ENCODE data around the gene GOLPH3L. TPM values are rescaled to one million over a fixed set of nuclear protein-coding genes. Genes with fewer than 3 reads are reported as not detected.

GOLPH3L gene
- total RNA-seq, 1 experiment from 2014 or later, result 19.6 TPM

- Histone ChIP-seq H3K4me1 (ENCODE audit: control insufficient read depth, insufficient read depth, low read length) (no peaks in the 10 kb centered on the region), H3K36me3 (ENCODE audit: control insufficient read depth, insufficient read depth, low read length) (no peaks in the 10 kb centered on the region), H3K27me3 (ENCODE audit: control insufficient read depth, insufficient read depth, low read length) (no peaks in the 10 kb centered on the region), H3K4me3 (ENCODE audit: low read depth in 2 of 2, low read length in 2 of 2) (no peak overlapping the region), H3K27ac (ENCODE audit: low read length) (no peak overlapping the region), H3K9me3 (ENCODE audit: control insufficient read depth, insufficient read depth, low read depth, low read length) (no peaks in the 10 kb centered on the region)
- no TSS peak for BruUV-seq (replicated peaks)
- intact Hi-C loops (cut with micrococcal nuclease; ENCODE audit: unreplicated experiment) (no loop called here), in situ Hi-C loops (cut with HindIII; ENCODE audit: low pct_unique_long_range_greater_than_20kb, low sequenced_read_pairs) (no loop called here)
- ATAC-seq (no peak), DNase-seq (ENCODE audit: low read depth, low spot score) (no peak)
- CTCF ChIA-PET, result no interaction called here
- POLR2A ChIA-PET, result no interaction called here
- TF ChIP-seq, protein P1, sequence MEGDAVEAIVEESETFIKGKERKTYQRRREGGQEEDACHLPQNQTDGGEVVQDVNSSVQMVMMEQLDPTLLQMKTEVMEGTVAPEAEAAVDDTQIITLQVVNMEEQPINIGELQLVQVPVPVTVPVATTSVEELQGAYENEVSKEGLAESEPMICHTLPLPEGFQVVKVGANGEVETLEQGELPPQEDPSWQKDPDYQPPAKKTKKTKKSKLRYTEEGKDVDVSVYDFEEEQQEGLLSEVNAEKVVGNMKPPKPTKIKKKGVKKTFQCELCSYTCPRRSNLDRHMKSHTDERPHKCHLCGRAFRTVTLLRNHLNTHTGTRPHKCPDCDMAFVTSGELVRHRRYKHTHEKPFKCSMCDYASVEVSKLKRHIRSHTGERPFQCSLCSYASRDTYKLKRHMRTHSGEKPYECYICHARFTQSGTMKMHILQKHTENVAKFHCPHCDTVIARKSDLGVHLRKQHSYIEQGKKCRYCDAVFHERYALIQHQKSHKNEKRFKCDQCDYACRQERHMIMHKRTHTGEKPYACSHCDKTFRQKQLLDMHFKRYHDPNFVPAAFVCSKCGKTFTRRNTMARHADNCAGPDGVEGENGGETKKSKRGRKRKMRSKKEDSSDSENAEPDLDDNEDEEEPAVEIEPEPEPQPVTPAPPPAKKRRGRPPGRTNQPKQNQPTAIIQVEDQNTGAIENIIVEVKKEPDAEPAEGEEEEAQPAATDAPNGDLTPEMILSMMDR (IDR thresholded peaks at IDR 0.05), result no peak
- TF ChIP-seq TCF7L2 (IDR thresholded peaks at IDR 0.05; ENCODE audit: low read depth, low read length), result no peak
- no peak for TF ChIP-seq POLR2AphosphoS5 (IDR thresholded peaks at IDR 0.05; ENCODE audit: low read depth, low read length)
- TF ChIP-seq SIN3A (IDR thresholded peaks at IDR 0.05; ENCODE audit: borderline replicate concordance, insufficient read depth, low read depth, low read length), result no peak
- TF ChIP-seq REST (IDR thresholded peaks at IDR 0.05; ENCODE audit: insufficient read depth in 1 of 2, low read depth in 2 of 2, low read length in 1 of 2), result no peak
Measured at GRCh38 chr1:150674881-150675280, 22.1 kb downstream of the GOLPH3L start.

GRCh38 chr1:150663321-150663720 is 33.6 kb downstream of the GOLPH3L start:
- H3K9me3 ChIP-seq (ENCODE audit: control insufficient read depth, insufficient read depth, low read depth, low read length), result no peaks in the 10 kb centered on the region
- H3K36me3 ChIP-seq (ENCODE audit: control insufficient read depth, insufficient read depth, low read length), result no peaks in the 10 kb centered on the region; the same call in 1 of the 2 replicates
- TF ChIP-seq REST (IDR thresholded peaks at IDR 0.05; ENCODE audit: insufficient read depth in 1 of 2, low read depth in 2 of 2, low read length in 1 of 2), result no peak
- in situ Hi-C loops (cut with HindIII; ENCODE audit: low pct_unique_long_range_greater_than_20kb, low sequenced_read_pairs) (no loop called here), intact Hi-C loops (cut with micrococcal nuclease; ENCODE audit: unreplicated experiment) (no loop called here)
- no peaks in the 10 kb centered on the region for H3K27me3 ChIP-seq (ENCODE audit: control insufficient read depth, insufficient read depth, low read length)
- ATAC-seq, result no peak
- no peak overlapping the region for H3K4me3 ChIP-seq (ENCODE audit: low read depth in 2 of 2, low read length in 2 of 2)
- no TSS peak for BruUV-seq (replicated peaks)
- DNase-seq (ENCODE audit: low read depth, low spot score), result no peak
- H3K4me1 ChIP-seq (ENCODE audit: control insufficient read depth, insufficient read depth, low read length), result no peaks in the 10 kb centered on the region
- ChIA-PET CTCF (no interaction called here), POLR2A (no interaction called here)
- no peak overlapping the region for H3K27ac ChIP-seq (ENCODE audit: low read length)

All from Panc1 (cell line).